IPS DF 6.9 (cell line): ENCODE data around the gene CPXM2.

Experiments used
- DNase-seq: peaks from one replicate; pipeline ENCODE4 v3.0.0-alpha.2; 2013; ENCODE audit warnings: low read depth, low spot score
- H3K27ac ChIP-seq: one replicate; pipeline ENCODE4 v1.5.1; 2013; ENCODE audit warnings: low read length, control low read depth
- H3K27me3 ChIP-seq: 2 replicates; pipeline ENCODE4 v1.6.1; 2013; ENCODE audit warnings: mild to moderate bottlenecking, low read length; ENCODE audit not compliant: control insufficient read depth, insufficient read depth
- H3K36me3 ChIP-seq: 2 replicates; pipeline ENCODE4 v1.6.1; 2013; ENCODE audit warnings: low read length; ENCODE audit not compliant: control insufficient read depth, insufficient read depth
- H3K4me1 ChIP-seq: 2 replicates; pipeline ENCODE4 v1.6.1; 2013; ENCODE audit warnings: low read length; ENCODE audit not compliant: control insufficient read depth, insufficient read depth
- H3K4me3 ChIP-seq: 2 replicates; pipeline ENCODE4 v1.5.1; 2013; ENCODE audit warnings: mild to moderate bottlenecking, low read length
- H3K9me3 ChIP-seq: 2 replicates; pipeline ENCODE4 v1.6.1; 2013; ENCODE audit warnings: low read length, inconsistent platforms; ENCODE audit not compliant: control insufficient read depth, insufficient read depth
- WGBS: extraction: QIAGEN DNeasy Blood & Tissue Kit; methylation state at CpG from one replicate; pipeline ENCODE4 v1.1.7; 2013; ENCODE audit warnings: mixed read lengths, missing lambda C conversion rate; ENCODE audit not compliant: insufficient read length, insufficient coverage; 5-methylcytosine and 5-hydroxymethylcytosine counted together

CPXM2 gene

GRCh38 chr10:123703195-123703790 is 188.3 kb downstream of the CPXM2 start:
- H3K4me1 ChIP-seq = no peaks in the 10 kb centered on the region
- H3K27ac ChIP-seq = no peak overlapping the region
- no CpG with 5 or more reads among the region's 6 CpGs for WGBS
- no peak for DNase-seq
- no peaks in the 10 kb centered on the region for H3K36me3 ChIP-seq
- H3K4me3 ChIP-seq = no peak overlapping the region
- H3K9me3 ChIP-seq = no peaks in the 10 kb centered on the region
- H3K27me3 ChIP-seq = no peaks in the 10 kb centered on the region
